ENCODE data around the gene MYEOV.

MYEOV gene

DNA sequence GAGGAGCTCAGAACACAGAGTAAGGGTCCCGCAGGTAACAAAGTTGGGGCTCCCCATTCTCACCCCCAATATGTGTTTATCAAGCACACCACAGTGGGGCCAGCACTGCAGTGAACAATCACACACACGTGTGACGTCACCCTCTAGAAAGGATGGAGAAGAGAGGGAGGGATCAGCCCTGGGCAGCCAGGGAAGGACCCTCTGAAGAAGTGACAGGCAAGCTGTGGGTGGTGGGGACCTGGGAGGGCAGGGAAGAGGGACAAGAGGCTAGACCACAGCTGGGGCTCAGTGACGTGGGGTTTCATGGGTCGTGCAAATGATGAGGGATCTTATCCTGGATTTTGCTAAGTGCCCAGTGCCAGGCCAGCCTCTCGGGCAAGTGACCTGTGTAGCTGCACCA lies 28.7 kb upstream of the MYEOV start:
- no peak for DNase-seq (ENCODE audit: low read depth in 1 of 2, low spot score in 1 of 2)

- DNase-seq (ENCODE audit: low read depth in 1 of 2, low spot score in 1 of 2): no peak
These were observed 27.9 kb upstream of the MYEOV start for GRCh38 chr11:69265911-69266510.

DNA sequence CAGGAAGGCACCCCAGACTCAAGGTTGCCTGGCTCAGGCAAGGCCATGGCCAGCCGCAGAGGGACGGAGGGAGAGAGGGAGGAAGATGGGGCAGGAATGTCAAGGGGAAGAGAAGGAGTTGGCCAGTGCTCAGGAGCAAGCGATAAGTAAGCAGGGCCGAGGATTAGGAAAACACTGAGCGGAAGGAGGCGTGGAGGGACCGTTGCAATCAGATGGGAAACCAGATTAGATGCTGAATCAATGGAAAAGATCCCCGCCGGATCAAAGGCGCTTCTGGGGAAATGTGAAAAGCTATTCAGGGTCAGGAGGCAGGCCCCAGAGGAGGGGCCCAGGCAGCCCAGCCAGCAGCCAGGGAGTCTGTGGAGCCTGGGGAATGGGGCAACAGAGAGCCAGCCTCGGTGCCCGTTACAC lies 26.6 kb upstream of the MYEOV start:
- DNase-seq (ENCODE audit: low read depth in 1 of 2, low spot score in 1 of 2): no peak

DNA sequence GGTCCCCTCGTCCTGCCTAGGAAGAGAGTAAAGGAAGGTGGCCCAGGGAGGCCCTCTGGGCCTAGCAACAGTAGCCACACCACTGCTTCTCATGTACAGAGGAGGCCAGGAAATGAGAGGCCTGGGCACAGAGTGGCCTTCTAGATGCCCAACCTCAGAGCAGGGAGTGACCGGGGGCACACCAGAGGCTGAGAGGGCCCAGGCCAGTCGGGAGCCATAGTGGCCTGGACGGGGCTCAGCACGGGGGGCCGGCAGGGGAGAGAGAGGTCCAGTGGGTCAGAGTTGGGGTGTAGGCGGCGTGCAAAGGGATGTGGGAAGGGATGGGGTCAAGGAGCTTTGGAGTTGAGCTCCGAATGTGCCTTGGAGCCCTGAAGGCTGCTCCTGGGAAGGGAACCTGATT lies 25.0 kb upstream of the MYEOV start:
- DNase-seq (ENCODE audit: low read depth in 1 of 2, low spot score in 1 of 2): no peak

- no peak for DNase-seq (ENCODE audit: low read depth in 1 of 2, low spot score in 1 of 2)
These were observed 24.6 kb upstream of the MYEOV start for GRCh38 chr11:69269388-69269787.

DNA sequence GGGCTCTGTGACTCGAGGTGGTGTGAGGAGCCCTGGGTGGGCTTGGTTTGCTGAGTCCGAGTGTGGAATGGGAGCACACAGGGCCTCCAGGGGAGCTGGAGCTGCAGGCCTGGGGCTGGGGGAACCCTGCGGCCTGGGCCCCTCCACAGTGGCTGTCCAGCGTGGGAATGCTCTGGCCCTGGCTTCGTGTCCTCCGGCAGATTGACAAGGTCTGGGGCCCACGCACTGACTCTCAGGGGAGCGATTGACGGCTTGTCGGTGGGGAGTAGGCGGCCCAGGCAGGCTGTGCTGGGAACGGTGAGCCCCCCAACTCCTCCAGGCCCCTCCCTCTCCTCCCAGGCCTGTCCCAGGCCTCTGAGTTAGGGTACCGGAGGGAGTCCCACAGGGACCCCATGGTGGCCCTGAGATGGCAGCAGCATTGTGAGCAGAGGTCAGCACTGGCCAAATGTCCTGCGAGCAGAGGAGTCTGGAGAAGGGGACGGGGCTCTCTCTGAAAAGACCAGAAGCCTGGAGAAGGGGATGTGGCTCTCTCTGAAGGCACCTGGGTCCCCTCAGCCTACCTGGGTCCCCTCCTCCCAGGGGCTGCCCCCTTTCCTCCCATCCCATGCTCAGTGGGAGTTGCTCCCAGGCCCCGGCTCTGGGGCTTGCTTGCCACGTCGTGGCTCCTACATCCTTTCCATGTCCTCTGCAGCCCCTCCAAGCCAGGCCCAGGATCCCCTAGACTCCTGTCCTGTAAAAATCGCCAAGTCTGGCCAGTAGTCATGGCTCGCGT lies 23.8 kb upstream of the MYEOV start:
- DNase-seq (ENCODE audit: low read depth in 1 of 2, low spot score in 1 of 2): no peak

DNA sequence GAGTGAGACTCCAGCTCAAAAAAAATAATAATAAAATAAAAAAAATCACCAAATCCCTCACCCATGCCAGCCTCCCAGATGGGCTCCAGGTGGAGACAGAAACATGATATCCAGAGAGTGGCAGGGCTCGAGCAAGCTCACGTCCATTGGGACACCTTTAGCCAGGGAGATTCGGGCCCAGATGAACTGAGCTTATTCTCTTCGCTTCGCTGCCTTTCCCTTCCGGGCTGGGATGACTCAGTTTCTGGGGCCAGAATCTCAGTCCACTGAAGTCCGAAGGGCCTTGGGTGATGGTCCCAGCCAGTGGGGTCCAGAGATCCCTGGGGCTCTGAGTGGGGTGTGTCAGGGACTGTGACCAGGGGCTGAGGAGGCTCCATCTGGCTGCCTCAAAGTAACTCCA lies 23.0 kb upstream of the MYEOV start:
- no peak for DNase-seq (ENCODE audit: low read depth in 1 of 2, low spot score in 1 of 2)

- no peak for DNase-seq (ENCODE audit: low read depth in 1 of 2, low spot score in 1 of 2)
These were observed 21.9 kb upstream of the MYEOV start for GRCh38 chr11:69272055-69272454.

- DNase-seq (ENCODE audit: low read depth in 1 of 2, low spot score in 1 of 2): no peak
These were observed 21.0 kb upstream of the MYEOV start for GRCh38 chr11:69272831-69273485.

- no peak for DNase-seq (ENCODE audit: low read depth in 1 of 2, low spot score in 1 of 2)
These were observed 20.4 kb upstream of the MYEOV start for GRCh38 chr11:69273571-69273970.

- no peak for DNase-seq (ENCODE audit: low read depth in 1 of 2, low spot score in 1 of 2)
These were observed 19.4 kb upstream of the MYEOV start for GRCh38 chr11:69274531-69275016.

GRCh38 chr11:69275178-69275577 lies 18.8 kb upstream of the MYEOV start:
- no peak for DNase-seq (ENCODE audit: low read depth in 1 of 2, low spot score in 1 of 2)

DNA sequence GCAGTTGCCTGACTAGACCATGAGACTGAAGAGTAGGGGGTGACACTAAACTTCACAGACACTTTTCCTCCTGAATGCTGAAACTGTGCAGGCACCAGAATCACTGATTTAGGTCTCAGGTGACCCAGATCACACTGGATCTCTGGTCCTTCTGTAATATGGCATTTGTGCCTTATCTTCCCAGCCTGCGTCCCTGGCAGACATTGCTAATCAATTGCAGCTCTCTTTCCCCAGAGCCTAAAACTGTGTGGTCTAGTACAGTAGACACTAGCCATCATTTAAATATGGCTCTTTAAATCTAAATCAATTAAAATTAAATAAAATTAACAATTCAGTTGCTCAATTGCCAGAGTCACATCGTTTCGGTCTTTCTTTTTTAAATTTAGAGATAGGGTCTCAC lies 17.8 kb upstream of the MYEOV start:
- no peak for DNase-seq (ENCODE audit: low read depth in 1 of 2, low spot score in 1 of 2)

- DNase-seq (ENCODE audit: low read depth in 1 of 2, low spot score in 1 of 2): no peak
These were observed 16.7 kb upstream of the MYEOV start for GRCh38 chr11:69277074-69277809.

- no peak for DNase-seq (ENCODE audit: low read depth in 1 of 2, low spot score in 1 of 2)
These were observed 15.7 kb upstream of the MYEOV start for GRCh38 chr11:69278091-69278867.

DNA sequence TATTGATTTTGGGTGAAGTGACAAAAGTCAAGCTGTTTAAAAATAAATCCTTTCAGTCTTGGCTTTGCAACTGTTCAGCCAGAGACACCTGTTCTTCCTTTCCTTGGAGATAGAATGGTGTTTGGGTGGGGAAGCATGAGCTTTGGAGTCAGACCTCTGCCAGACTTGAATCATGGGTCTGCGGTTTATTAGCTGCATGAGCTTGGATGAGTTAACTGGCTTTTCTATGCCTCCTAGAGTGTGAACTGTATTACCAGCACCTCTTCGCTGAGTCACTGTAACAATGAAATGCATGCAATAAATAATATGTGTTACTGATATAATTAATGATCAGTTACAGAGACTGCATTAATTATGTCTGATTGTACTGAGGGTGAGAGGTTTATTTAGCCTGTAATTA lies 13.5 kb upstream of the MYEOV start:
- no peak for DNase-seq (ENCODE audit: low read depth in 1 of 2, low spot score in 1 of 2)

DNA sequence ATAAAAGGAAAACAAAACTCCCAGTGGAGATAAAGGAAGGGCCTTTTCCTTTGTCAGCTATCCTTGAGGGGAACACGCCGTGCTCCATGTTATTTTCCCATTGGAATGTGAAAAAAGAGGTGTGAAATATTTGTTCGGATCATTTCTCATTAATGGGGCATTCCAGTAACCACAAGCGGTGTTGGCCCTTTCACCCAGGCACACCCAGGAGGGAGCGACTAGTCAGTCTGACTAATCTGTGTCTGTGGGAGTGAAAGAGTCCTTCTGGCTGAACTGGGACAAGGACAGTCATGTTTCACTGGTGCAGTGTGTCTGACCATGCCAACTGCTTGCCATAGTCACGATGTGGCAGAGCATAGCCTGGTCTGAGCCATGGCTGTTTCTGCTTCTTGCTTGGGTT lies 13.0 kb upstream of the MYEOV start:
- no peak for DNase-seq (ENCODE audit: low read depth in 1 of 2, low spot score in 1 of 2)

- no peak for DNase-seq (ENCODE audit: low read depth in 1 of 2, low spot score in 1 of 2)
These were observed 10.5 kb upstream of the MYEOV start for GRCh38 chr11:69283446-69283845.

DNA sequence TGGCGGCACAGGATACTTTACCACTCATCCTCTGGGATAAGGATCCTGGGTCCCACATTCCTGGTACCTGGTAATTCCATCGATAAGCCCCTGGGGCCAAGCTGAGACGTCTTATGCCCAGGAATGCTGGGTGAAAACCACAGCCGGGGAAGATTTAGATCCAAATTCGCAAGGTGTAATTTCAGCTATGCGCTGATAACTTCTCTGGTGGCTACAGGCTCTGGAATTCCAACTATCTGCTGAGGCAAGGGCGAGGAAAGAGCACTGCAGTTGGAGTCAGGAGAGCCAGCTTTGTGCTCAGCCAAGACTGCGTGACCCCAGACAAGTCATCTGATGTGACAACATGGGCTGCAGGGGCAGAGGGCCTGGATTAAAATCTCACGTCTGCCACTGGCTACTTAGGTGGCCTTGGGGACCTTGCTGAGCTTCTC lies 9.9 kb upstream of the MYEOV start:
- no peak for DNase-seq (ENCODE audit: low read depth in 1 of 2, low spot score in 1 of 2)

DNA sequence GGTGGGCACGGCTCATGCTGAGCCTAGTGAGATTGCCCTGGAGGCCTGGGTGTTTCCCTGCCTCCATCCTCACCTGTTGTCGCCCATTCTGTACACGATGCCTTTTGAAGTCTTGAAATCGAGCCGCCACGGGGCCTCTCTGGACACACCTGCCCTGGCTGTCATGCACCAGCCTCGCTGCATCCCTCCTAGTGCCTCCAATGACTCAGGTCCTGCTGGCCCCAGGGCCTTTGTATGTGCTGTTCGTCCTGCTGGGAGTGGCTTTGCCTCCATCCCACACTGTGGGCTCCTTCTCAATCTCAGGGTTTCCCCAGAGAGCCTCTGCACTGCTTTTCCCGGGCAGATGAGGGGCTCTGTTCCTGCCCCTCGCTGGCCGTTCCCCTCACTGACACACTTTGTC lies 8.9 kb upstream of the MYEOV start:
- no peak for DNase-seq (ENCODE audit: low read depth in 1 of 2, low spot score in 1 of 2)

- no peak for DNase-seq (ENCODE audit: low read depth in 1 of 2, low spot score in 1 of 2)
These were observed 8.2 kb upstream of the MYEOV start for GRCh38 chr11:69285766-69286165.

Data from activated CD4-positive, alpha-beta T cell treated with anti-CD3 and anti-CD28 coated beads, Interleukin-2, amount 50 U/mL, for 24 hours (primary cell).